Body of pancreas (tissue), 4 donors: Measurements from ENCODE around the gene SKIC8.

Experiments
- POLR2A ChIP-seq, 3 donors: fragments of 450-650 bp; IDR thresholded peaks; one replicate each; pipeline ENCODE4 v1.6.1; 2016; ENCODE audit warnings: antibody characterized with exemption in 3 of 3, mild to moderate bottlenecking in 2 of 3
- TF ChIP-seq, protein P1 (sequence below), 7 experiments: fragments of 450-650 bp in 4 of 7; fragments of 200-600 bp in 3 of 7; sonication (generic) in 3 of 7; IDR thresholded peaks; one replicate each; pipeline ENCODE4 v1.5.1; 2016 to 2019; ENCODE audit warnings: antibody characterized with exemption in 7 of 7

GRCh38 chr15:78242128-78242527 is 57.3 kb downstream of the SKIC8 start:
- TF ChIP-seq, protein P1, sequence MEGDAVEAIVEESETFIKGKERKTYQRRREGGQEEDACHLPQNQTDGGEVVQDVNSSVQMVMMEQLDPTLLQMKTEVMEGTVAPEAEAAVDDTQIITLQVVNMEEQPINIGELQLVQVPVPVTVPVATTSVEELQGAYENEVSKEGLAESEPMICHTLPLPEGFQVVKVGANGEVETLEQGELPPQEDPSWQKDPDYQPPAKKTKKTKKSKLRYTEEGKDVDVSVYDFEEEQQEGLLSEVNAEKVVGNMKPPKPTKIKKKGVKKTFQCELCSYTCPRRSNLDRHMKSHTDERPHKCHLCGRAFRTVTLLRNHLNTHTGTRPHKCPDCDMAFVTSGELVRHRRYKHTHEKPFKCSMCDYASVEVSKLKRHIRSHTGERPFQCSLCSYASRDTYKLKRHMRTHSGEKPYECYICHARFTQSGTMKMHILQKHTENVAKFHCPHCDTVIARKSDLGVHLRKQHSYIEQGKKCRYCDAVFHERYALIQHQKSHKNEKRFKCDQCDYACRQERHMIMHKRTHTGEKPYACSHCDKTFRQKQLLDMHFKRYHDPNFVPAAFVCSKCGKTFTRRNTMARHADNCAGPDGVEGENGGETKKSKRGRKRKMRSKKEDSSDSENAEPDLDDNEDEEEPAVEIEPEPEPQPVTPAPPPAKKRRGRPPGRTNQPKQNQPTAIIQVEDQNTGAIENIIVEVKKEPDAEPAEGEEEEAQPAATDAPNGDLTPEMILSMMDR (IDR thresholded peaks at IDR 0.05) = peak in 1 of 7 experiments; percentile 3
- no peak for TF ChIP-seq POLR2A (IDR thresholded peaks at IDR 0.05)
